IMR-90 (cell line): ENCODE data around the gene ZDHHC7. TPM values are rescaled to one million over a fixed set of nuclear protein-coding genes. Genes with fewer than 3 reads are reported as not detected.

Experiments used
- ATAC-seq: fragments of 200-7000 bp; cut with Tn5 transposase; 2 replicates; pipeline ENCODE4 v1.9.1; 2020; ENCODE audit warnings: low read depth, mild to moderate bottlenecking, moderate library complexity
- BruUV-seq: library from RNA; stranded (reverse); fragments of 400-500 nt; replicated peaks from 2 replicates; lab custom pipeline; 2021; lab: Mats Ljungman, UMichigan
- CTCF ChIA-PET: fragments of 300-600 bp; formaldehyde crosslinking; extraction: SDS; loops from one replicate; lab custom pipeline; 2021; ENCODE audit warnings: antibody characterized with exemption; lab: Yijun Ruan, JAX
- POLR2A ChIA-PET: fragments of 300-600 bp; sonication (Branson Sonifier 250); formaldehyde crosslinking; loops from one replicate; lab custom pipeline; 2022; ENCODE audit warnings: antibody characterized with exemption; ENCODE audit not compliant: unreplicated experiment; lab: Charles Lee
- DNase-seq: peaks from one replicate; pipeline ENCODE4 v3.0.0; 2013
- H2AFZ ChIP-seq: replicated peaks from 2 replicates; pipeline ENCODE3; 2013; ENCODE audit warnings: low read length, mild to moderate bottlenecking; ENCODE audit not compliant: poor library complexity
- H2AK5ac ChIP-seq: 2 replicates; pipeline ENCODE4 v1.6.1; 2013; ENCODE audit warnings: low read depth, low read length, inconsistent platforms
- H2AK9ac ChIP-seq: replicated peaks from 2 replicates; pipeline ENCODE3; 2013; ENCODE audit warnings: mild to moderate bottlenecking, low read depth, low read length, moderate library complexity; ENCODE audit not compliant: poor library complexity
- H2BK120ac ChIP-seq: 2 replicates; pipeline ENCODE4 v1.6.1; 2013; ENCODE audit warnings: low read depth, low read length, inconsistent platforms
- H2BK15ac ChIP-seq: 3 replicates; pipeline ENCODE4 v1.6.1; 2013; ENCODE audit warnings: low read depth, low read length, inconsistent platforms
- H2BK20ac ChIP-seq: 2 replicates; pipeline ENCODE4 v1.6.1; 2013; ENCODE audit warnings: low read depth, mild to moderate bottlenecking, inconsistent platforms, low read length, moderate library complexity
- H2BK5ac ChIP-seq: 2 replicates; pipeline ENCODE4 v1.6.1; 2013; ENCODE audit warnings: mild to moderate bottlenecking, low read depth, low read length, inconsistent platforms; ENCODE audit not compliant: poor library complexity, severe bottlenecking
- H3K14ac ChIP-seq: replicated peaks from 2 replicates; pipeline ENCODE4 v1.6.1; 2013; ENCODE audit warnings: low read depth, low read length, inconsistent platforms
- H3K18ac ChIP-seq: 2 replicates; pipeline ENCODE4 v1.6.1; 2013; ENCODE audit warnings: low read depth, low read length, control low read depth
- H3K23ac ChIP-seq: 2 replicates; pipeline ENCODE4 v1.6.1; 2013; ENCODE audit warnings: low read depth, low read length, inconsistent platforms
- H3K27ac ChIP-seq: 2 replicates; pipeline ENCODE4 v1.5.1; 2013; ENCODE audit warnings: mild to moderate bottlenecking, control low read depth, low read length; ENCODE audit not compliant: insufficient read depth
- H3K27me3 ChIP-seq: 2 replicates; pipeline ENCODE4 v1.6.1; 2013; ENCODE audit warnings: low read length; ENCODE audit not compliant: control insufficient read depth, insufficient read depth
- H3K36me3 ChIP-seq: 2 replicates; pipeline ENCODE4 v1.6.1; 2013; ENCODE audit warnings: low read length, mixed read lengths; ENCODE audit not compliant: control insufficient read depth, insufficient read depth
- H3K4ac ChIP-seq: 2 replicates; pipeline ENCODE4 v1.6.1; 2013; ENCODE audit warnings: low read depth, low read length, inconsistent platforms
- H3K4me1 ChIP-seq: 2 replicates; pipeline ENCODE4 v1.6.1; 2013; ENCODE audit warnings: low read length, mixed read lengths; ENCODE audit not compliant: control insufficient read depth, insufficient read depth
- H3K4me2 ChIP-seq: 2 replicates; pipeline ENCODE4 v1.6.1; 2013; ENCODE audit warnings: low read depth, mild to moderate bottlenecking, control low read depth, low read length, moderate library complexity
- H3K4me3 ChIP-seq: 2 replicates; pipeline ENCODE4 v1.5.1; 2013; ENCODE audit warnings: low read depth, mild to moderate bottlenecking, control low read depth, low read length, moderate library complexity; ENCODE audit not compliant: insufficient read depth
- H3K56ac ChIP-seq: 2 replicates; pipeline ENCODE4 v1.6.1; 2013; ENCODE audit warnings: low read length, inconsistent platforms; ENCODE audit not compliant: insufficient read depth; ENCODE audit errors: extremely low read depth
- H3K79me1 ChIP-seq, 2 experiments: 2 replicates each; pipeline ENCODE4 v1.6.1; 2013; ENCODE audit warnings: low read length in 2 of 2, inconsistent platforms in 1 of 2, low read depth in 1 of 2
- H3K9ac ChIP-seq: 2 replicates; pipeline ENCODE4 v1.6.1; 2013; ENCODE audit warnings: low read depth, low read length, control low read depth
- H3K9me1 ChIP-seq: 2 replicates; pipeline ENCODE4 v1.6.1; 2013; ENCODE audit warnings: low read length, inconsistent platforms; ENCODE audit not compliant: insufficient read depth
- H3K9me3 ChIP-seq: 2 replicates; pipeline ENCODE4 v1.6.1; 2013; ENCODE audit warnings: low read length; ENCODE audit not compliant: control insufficient read depth, insufficient read depth
- H4K20me1 ChIP-seq: 2 replicates; pipeline ENCODE4 v1.6.1; 2013; ENCODE audit warnings: low read length, inconsistent platforms; ENCODE audit not compliant: insufficient read depth
- H4K5ac ChIP-seq: 2 replicates; pipeline ENCODE4 v1.6.1; 2013; ENCODE audit warnings: mild to moderate bottlenecking, low read depth, low read length, control low read depth
- H4K8ac ChIP-seq, 2 experiments: 2 replicates each; pipeline ENCODE4 v1.6.1; 2013; ENCODE audit warnings: low read depth in 2 of 2, low read length in 2 of 2, control low read depth in 1 of 2, inconsistent platforms in 1 of 2
- H4K91ac ChIP-seq: 2 replicates; pipeline ENCODE4 v1.6.1; 2013; ENCODE audit warnings: low read depth, low read length, inconsistent platforms; ENCODE audit not compliant: insufficient read depth
- BHLHE40 ChIP-seq: fragments of 150-350 bp; IDR thresholded peaks from 2 replicates; pipeline ENCODE4 v1.6.1; 2016; ENCODE audit warnings: mild to moderate bottlenecking, low read depth, low read length
- CEBPB ChIP-seq: IDR thresholded peaks from 2 replicates; pipeline ENCODE4 v1.6.1; 2012; ENCODE audit warnings: low read depth, low read length, improper control_type of control experiment
- CHD1 ChIP-seq: IDR thresholded peaks from 2 replicates; pipeline ENCODE4 v1.6.1; 2012; ENCODE audit warnings: low read depth, low read length, improper control_type of control experiment
- CTCF ChIP-seq: conservative IDR thresholded peaks from 2 replicates; pipeline ENCODE4 v1.5.1; 2012; ENCODE audit warnings: mild to moderate bottlenecking, low read depth, low read length, improper control_type of control experiment
- MXI1 ChIP-seq: IDR thresholded peaks from 2 replicates; pipeline ENCODE4 v1.6.1; 2012; ENCODE audit warnings: low read depth, mild to moderate bottlenecking, low read length, moderate library complexity, borderline replicate concordance
- RFX5 ChIP-seq: IDR thresholded peaks from 2 replicates; pipeline ENCODE4 v1.8.0; 2012; ENCODE audit warnings: low read depth, mild to moderate bottlenecking, low read length, moderate library complexity
- SMC3 ChIP-seq: fragments of 150-350 bp; IDR thresholded peaks from 2 replicates; pipeline ENCODE4 v1.6.1; 2016; ENCODE audit warnings: low read depth, mild to moderate bottlenecking, antibody characterized with exemption, low read length, moderate library complexity
- WGBS, 2 experiments: methylation state at CpG; one replicate each; pipeline versions ENCODE4 v1.1.5 to v1.1.7; 2013; ENCODE audit warnings: missing lambda C conversion rate in 2 of 2; ENCODE audit not compliant: insufficient read length in 1 of 2; ENCODE audit errors: extremely low coverage in 2 of 2; 5-methylcytosine and 5-hydroxymethylcytosine counted together
- dilution Hi-C: fragments of 300-500 bp; cut with HindIII; formaldehyde crosslinking; loops from one replicate; pipeline ENCODE4 v1.14.3; 2018; ENCODE audit warnings: low sequenced_read_pairs; ENCODE audit not compliant: unreplicated experiment
- in situ Hi-C: fragments of 300-500 bp; cut with MboI; formaldehyde crosslinking; loops from 3 replicates; pipeline ENCODE4 v1.14.3; 2019; ENCODE audit warnings: low sequenced_read_pairs, inconsistent platforms, mixed read lengths
- intact Hi-C: fragments of 100-400 bp; cut with micrococcal nuclease; formaldehyde crosslinking; loops from 2 replicates; pipeline ENCODE4 v1.10.0; 2022
- polyA plus RNA-seq, 3 experiments: library from polyadenylated mRNA; depleted of rRNA; stranded (reverse); fragments of >200 nt; gene quantifications; 2 replicates each; pipeline ENCODE4 v1.2.3, GENCODE V29; 2012; ENCODE audit warnings: low replicate concordance in 1 of 3
- total RNA-seq: library from RNA; depleted of rRNA; stranded (reverse); fragments of >200 nt; gene quantifications from 2 replicates; pipeline ENCODE4 v1.2.3, GENCODE V29; 2012
- TF ChIP-seq, protein P1 (sequence below): fragments of 150-350 bp; IDR thresholded peaks from 2 replicates; pipeline ENCODE4 v1.6.1; 2016; ENCODE audit warnings: low read depth, mild to moderate bottlenecking, low read length, moderate library complexity, borderline replicate concordance

The ZDHHC7 gene
- total and polyA plus RNA-seq, 2 of the 4 experiments (the other 2 are of a cell fraction) = 80.1 to 97.1 TPM

GRCh38 chr16:85002608-85003007 is 8.7 kb downstream of the ZDHHC7 start:
- peaks cover 51% of the 10 kb centered on the region for H3K4me1 ChIP-seq
- peak overlapping the region; percentile 42; the same call in 1 of the 2 replicates for H3K18ac ChIP-seq
- H3K4me2 ChIP-seq = no peak overlapping the region
- peak overlapping the region; percentile 42; the same call in 1 of the 2 replicates for H3K23ac ChIP-seq
- H3K56ac ChIP-seq = no peak overlapping the region
- H3K9ac ChIP-seq = no peak overlapping the region
- CTCF ChIA-PET = no interaction called here
- H4K91ac ChIP-seq = peak overlapping the region; percentile 97
- H2BK120ac ChIP-seq = no peak overlapping the region; the same call in 1 of the 2 replicates
- H2BK15ac ChIP-seq = peak overlapping the region; percentile 97; the same call in 1 of the 3 replicates
- TF ChIP-seq, protein P1, sequence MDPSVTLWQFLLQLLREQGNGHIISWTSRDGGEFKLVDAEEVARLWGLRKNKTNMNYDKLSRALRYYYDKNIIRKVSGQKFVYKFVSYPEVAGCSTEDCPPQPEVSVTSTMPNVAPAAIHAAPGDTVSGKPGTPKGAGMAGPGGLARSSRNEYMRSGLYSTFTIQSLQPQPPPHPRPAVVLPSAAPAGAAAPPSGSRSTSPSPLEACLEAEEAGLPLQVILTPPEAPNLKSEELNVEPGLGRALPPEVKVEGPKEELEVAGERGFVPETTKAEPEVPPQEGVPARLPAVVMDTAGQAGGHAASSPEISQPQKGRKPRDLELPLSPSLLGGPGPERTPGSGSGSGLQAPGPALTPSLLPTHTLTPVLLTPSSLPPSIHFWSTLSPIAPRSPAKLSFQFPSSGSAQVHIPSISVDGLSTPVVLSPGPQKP = no peak
- no peak for TF ChIP-seq MXI1
- TF ChIP-seq CEBPB = no peak
- no peak for TF ChIP-seq SMC3
- no peak for TF ChIP-seq CHD1
- TF ChIP-seq CTCF = no peak
- TF ChIP-seq RFX5 = no peak
- TF ChIP-seq BHLHE40 = no peak
- no peaks in the 10 kb centered on the region for H3K27me3 ChIP-seq
- POLR2A ChIA-PET = no interaction called here
- H2BK5ac ChIP-seq = peak overlapping the region; percentile 97
- peaks cover 11% of the 10 kb centered on the region for H4K20me1 ChIP-seq
- intact Hi-C loops (no loop called here), in situ Hi-C loops (no loop called here), dilution Hi-C loops (no loop called here)
- BruUV-seq = no TSS peak
- peak overlapping the region; percentile 74; the same call in 1 of the 2 replicates for H2BK20ac ChIP-seq
- H4K5ac ChIP-seq = peak overlapping the region; percentile 5; the same call in 1 of the 2 replicates
- H3K4ac ChIP-seq = peak overlapping the region; percentile 98
- peaks cover 10% of the 10 kb centered on the region for H3K36me3 ChIP-seq
- H3K14ac ChIP-seq = peak overlapping the region; percentile 76; the same call in 1 of the 2 replicates
- peak overlapping the region; percentile 92 for H2AK5ac ChIP-seq
- H2AFZ ChIP-seq = no peak overlapping the region
- DNase-seq (no peak), ATAC-seq (no peak)
- peak overlapping the region; percentile 51; the same call in 1 of the 2 replicates for H3K27ac ChIP-seq
- no peaks in the 10 kb centered on the region for H3K9me3 ChIP-seq
- peak overlapping the region; percentile 57 to 85; a peak in 3 of 4 replicates for H4K8ac ChIP-seq
- WGBS, 2 experiments = 88 to 100% methylated on average over 4 to 6 of the region's 12 CpGs
- H3K79me1 ChIP-seq = peaks cover 5 to 73% of the 10 kb centered on the region in 2 experiments; a peak in 3 of 4 replicates
- H3K9me1 ChIP-seq = peaks cover 37% of the 10 kb centered on the region
- peak overlapping the region; percentile 22 for H2AK9ac ChIP-seq
- H3K4me3 ChIP-seq = no peak overlapping the region
